H1 (cell line): Measurements from ENCODE around the gene RNF111.

Experiments used
- CTCF ChIP-seq, 3 experiments: IDR thresholded peaks; 1 replicate in 2 of 3; 2 replicates in 1 of 3; pipeline versions ENCODE4 v1.5.1 to v1.6.1; 2011; ENCODE audit warnings: low read length in 3 of 3, mild to moderate bottlenecking in 3 of 3, inconsistent platforms in 2 of 3, low read depth in 1 of 3, moderate library complexity in 1 of 3; ENCODE audit not compliant: insufficient read depth in 1 of 3; ENCODE audit errors: control extremely low read depth in 1 of 3
- EZH2 ChIP-seq: fragments of 200-600 bp; sonication (generic); IDR thresholded peaks from 2 replicates; pipeline ENCODE4 v1.7.1; 2012; ENCODE audit warnings: low read depth, mild to moderate bottlenecking, moderate library complexity, low read length, inconsistent platforms; ENCODE audit not compliant: severe bottlenecking
- GABPA ChIP-seq: IDR thresholded peaks from 2 replicates; pipeline ENCODE4 v1.6.1; 2011; ENCODE audit warnings: mild to moderate bottlenecking, low read length, moderate library complexity, borderline replicate concordance; ENCODE audit not compliant: insufficient read depth
- HDAC6 ChIP-seq: IDR thresholded peaks from one replicate; pipeline ENCODE4 v1.7.1; 2012; ENCODE audit warnings: low read depth, mild to moderate bottlenecking, inconsistent platforms, low read length, moderate library complexity
- JUN ChIP-seq: IDR thresholded peaks from 2 replicates; pipeline ENCODE4 v1.6.1; 2011; ENCODE audit warnings: low read depth, mild to moderate bottlenecking, improper control_type of control experiment, low read length
- RXRA ChIP-seq: IDR thresholded peaks from 2 replicates; pipeline ENCODE4 v1.6.1; 2011; ENCODE audit warnings: low read depth, mild to moderate bottlenecking, low read length, moderate library complexity; ENCODE audit not compliant: insufficient read depth
- SIN3A ChIP-seq, 2 experiments: IDR thresholded peaks in 1 of 2; conservative IDR thresholded peaks in 1 of 2; 2 replicates each; pipeline ENCODE4 v1.6.1; 2011 to 2012; ENCODE audit warnings: low read length in 2 of 2, improper control_type of control experiment in 1 of 2, low read depth in 1 of 2, mild to moderate bottlenecking in 1 of 2

- TF ChIP-seq CTCF (IDR thresholded peaks at IDR 0.05; ENCODE audit: control extremely low read depth in 1 of 3, insufficient read depth in 1 of 3, low read depth in 1 of 3, low read length in 3 of 3) (no peak), EZH2 (no peak), SIN3A (conservative IDR thresholded peaks at IDR 0.05 in 1 of 2, IDR thresholded peaks at IDR 0.05 in 1 of 2; ENCODE audit: low read depth in 1 of 2, low read length in 2 of 2) (no peak), GABPA (no peak), JUN (no peak), RXRA (no peak), HDAC6 (no peak)
These were observed 34.7 kb upstream of the RNF111 start for GRCh38 chr15:58952751-58953150.
